Body of pancreas (tissue), 4 donors: ENCODE measurements around the gene EWSR1.

Experiments used
- CTCF ChIP-seq, 7 experiments: fragments of 450-650 bp in 4 of 7; fragments of 200-600 bp in 3 of 7; sonication (generic) in 3 of 7; IDR thresholded peaks; one replicate each; pipeline ENCODE4 v1.5.1; 2016 to 2019; ENCODE audit warnings: antibody characterized with exemption in 7 of 7
- POLR2A ChIP-seq, 3 donors: fragments of 450-650 bp; IDR thresholded peaks; one replicate each; pipeline ENCODE4 v1.6.1; 2016; ENCODE audit warnings: antibody characterized with exemption in 3 of 3, mild to moderate bottlenecking in 2 of 3

GRCh38 chr22:29224859-29225410 is 43.1 kb upstream of the EWSR1 start:
- TF ChIP-seq POLR2A (IDR thresholded peaks at IDR 0.05) (no peak), CTCF (IDR thresholded peaks at IDR 0.05) (no peak)
